Posterior vena cava (tissue), 2 donors: ENCODE measurements around the gene PSMC1. TPM values are rescaled to one million over a fixed set of nuclear protein-coding genes. Genes with fewer than 3 reads are reported as not detected.
"Not testable (repeated sequence)": the region's sequence is repeated elsewhere in the genome, so short reads cannot be mapped to it uniquely, and the experiment has no call there.

Experiments used
- DNase-seq: peaks from one replicate; pipeline ENCODE4 v3.0.0-alpha.2; 2020; ENCODE audit warnings: low spot score
- intact Hi-C, 2 donors: fragments of 100-400 bp; cut with DNase I; formaldehyde crosslinking; loops; one replicate each; pipeline versions ENCODE4 v1.14.1 to v1.14.2; 2022 to 2023
- long read RNA-seq, 2 donors: library from polyadenylated mRNA; unstranded; transcript quantifications; one replicate each; pipeline ENCODE4 v2.0.0, GENCODE V29; 2020 to 2021
- total RNA-seq, 2 donors: library from RNA; stranded (reverse); fragmentation: NEBNext Ultra II Directional; extraction: Animal tissue kit (Norgen Biotek cat#: 25700); gene quantifications; one replicate each; pipeline ENCODE4 v1.2.1, GENCODE V29; 2021
- donor health status: DM: yes; HTN: yes; CAD: no.
- donor health status: DM: yes; HTN: yes; CAD: no.

PSMC1 gene
- total RNA-seq: 10 to 100 TPM; 87.2 to 90.8 TPM
- long read RNA-seq, donor 1, full-length matches to known transcripts: 15 of 20 reads
- long read RNA-seq, donor 1, partial matches to known transcripts: 3 of 20 reads
- long read RNA-seq, donor 1, other reads (novel, unspliced or antisense): 2 of 20 reads
- long read RNA-seq, donor 2, full-length matches to known transcripts: 393 of 417 reads
- long read RNA-seq, donor 2, partial matches to known transcripts: 18 of 417 reads
- long read RNA-seq, donor 2, other reads (novel, unspliced or antisense): 6 of 417 reads

- intact Hi-C loops: no loop called here
- peak; percentile 96 for DNase-seq
Observed at GRCh38 chr14:90256354-90257131, at the start of gene PSMC1. PSMC1 (plus strand) TSS chr14:90256553; CDS start chr14:90256598, 45 bp downstream.

GRCh38 chr14:90213099-90213748 lies 43.1 kb upstream of the PSMC1 start:
- DNase-seq: no peak
- intact Hi-C loops: no loop called here

GRCh38 chr14:90228478-90228877 lies 27.9 kb upstream of the PSMC1 start:
- DNase-seq: no peak
- intact Hi-C loops: no loop called here

GRCh38 chr14:90229942-90230341 lies 26.4 kb upstream of the PSMC1 start:
- DNase-seq, intact Hi-C loops: not testable (repeated sequence)

- DNase-seq: peak; percentile 88
- intact Hi-C loops: no loop called here
Observed at GRCh38 chr14:90235179-90235976, 21.0 kb upstream of the PSMC1 start.

DNA sequence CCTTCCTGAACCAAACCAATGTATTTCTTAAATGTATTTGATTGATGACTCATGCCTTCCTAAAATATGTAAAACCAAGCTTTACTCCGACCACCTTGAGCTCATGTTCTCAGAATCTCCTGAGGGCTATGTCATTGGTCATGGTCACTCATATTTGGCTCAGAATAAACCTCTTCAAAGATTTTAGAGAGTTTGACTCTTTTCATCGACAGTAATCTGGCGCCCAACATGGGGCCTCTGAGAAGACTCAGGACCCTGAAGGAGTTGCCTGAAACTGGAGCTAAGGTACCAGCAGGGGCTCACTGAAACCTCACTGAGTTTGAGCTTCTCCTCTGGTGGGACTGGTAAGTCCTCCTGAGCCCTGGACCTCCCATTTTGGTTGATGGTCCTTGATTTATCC lies 17.2 kb upstream of the PSMC1 start:
- intact Hi-C loops: no loop called here
- DNase-seq: no peak

DNA sequence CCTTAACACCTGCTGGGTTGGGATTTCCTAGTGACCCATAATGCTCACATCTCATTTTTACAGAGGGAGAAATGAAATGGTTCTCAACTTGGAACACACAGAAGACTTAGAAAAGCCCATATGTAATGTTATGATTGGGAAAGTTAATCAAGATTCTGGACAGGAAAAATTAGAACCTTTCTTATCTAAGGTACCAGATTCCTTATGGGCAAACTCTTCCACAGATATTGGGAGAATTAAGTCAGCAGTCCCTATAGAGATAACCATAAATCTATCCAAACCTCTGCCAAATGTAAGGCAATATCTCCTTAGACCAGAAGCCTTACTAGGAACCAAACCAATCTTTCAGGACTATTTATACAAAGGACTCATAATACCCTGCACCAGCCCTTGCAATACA lies 13.9 kb upstream of the PSMC1 start:
- intact Hi-C loops: no loop called here

DNA sequence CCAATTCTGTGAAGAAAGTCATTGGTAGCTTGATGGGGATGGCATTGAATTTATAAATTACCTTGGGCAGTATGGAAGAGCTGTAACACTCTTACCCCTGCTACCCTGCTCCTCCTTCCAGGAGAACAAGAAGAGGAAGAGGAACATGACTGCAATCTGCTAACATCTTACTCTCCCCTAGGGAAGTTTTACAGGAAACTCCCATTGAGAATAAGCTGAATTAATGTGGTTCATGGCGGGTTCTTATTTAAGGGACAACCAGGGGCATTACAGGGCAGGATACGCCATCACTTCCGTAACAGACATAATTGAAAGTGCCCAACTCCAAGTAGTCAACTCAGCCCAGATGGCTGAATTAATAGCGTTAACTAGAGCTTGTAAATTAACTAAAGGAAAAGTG lies 9.4 kb upstream of the PSMC1 start:
- intact Hi-C loops: no loop called here
- no peak for DNase-seq

More for the DNA sequence above, 13.9 kb upstream of the PSMC1 start:
- no peak for DNase-seq

DNA sequence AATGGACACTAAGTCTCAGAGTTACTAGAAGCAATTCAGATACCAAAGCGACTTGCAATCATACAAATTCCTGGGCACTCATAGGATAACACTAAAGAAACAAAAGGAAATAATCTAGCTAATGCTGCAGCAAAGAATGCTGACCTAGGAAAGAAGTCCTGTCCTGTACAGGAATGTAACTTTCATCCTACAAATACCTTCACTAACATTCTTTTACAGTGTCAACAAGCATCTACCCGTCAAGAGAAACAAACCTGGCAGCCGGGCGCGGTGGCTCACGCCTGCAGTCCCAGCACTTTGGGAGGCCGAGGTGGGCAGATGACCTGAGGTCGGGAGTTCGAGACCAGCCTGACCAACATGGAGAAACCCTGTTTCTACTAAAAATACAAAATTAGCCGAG lies 8.9 kb upstream of the PSMC1 start:
- DNase-seq, intact Hi-C loops: not testable (repeated sequence)

- DNase-seq: no peak
- intact Hi-C loops: no loop called here
Observed at GRCh38 chr14:90248594-90248993, 7.8 kb upstream of the PSMC1 start.

DNA sequence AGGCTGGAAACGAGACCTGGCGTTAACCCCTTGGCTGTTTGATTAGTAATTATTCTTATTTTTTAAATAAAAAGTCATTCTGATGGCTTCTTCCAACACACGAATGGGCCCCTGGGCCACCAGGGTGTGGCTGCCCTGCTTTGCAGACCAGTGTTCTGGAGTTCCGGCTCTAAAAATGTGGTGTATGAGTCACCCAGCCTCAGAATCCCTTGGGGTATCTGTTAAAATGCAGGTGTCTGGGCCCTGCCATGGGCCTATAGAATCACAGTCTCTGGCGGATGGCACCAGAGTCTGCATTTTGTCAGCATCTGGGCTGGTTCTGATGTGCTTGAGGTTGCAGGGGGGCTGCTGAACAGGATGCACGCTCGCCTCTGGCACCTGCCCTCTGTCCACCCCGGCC lies 2.5 kb upstream of the PSMC1 start:
- intact Hi-C loops: no loop called here
- no peak for DNase-seq

- intact Hi-C loops: no loop called here
- DNase-seq: no peak
Observed at GRCh38 chr14:90255871-90256270, 482 bp upstream of the PSMC1 start.

- DNase-seq: no peak
- intact Hi-C loops: no loop called here
Observed at GRCh38 chr14:90263748-90264449, 7.5 kb downstream of the PSMC1 start.

GRCh38 chr14:90266441-90267154 lies 10.2 kb downstream of the PSMC1 start:
- intact Hi-C loops: no loop called here
- DNase-seq: no peak

DNA sequence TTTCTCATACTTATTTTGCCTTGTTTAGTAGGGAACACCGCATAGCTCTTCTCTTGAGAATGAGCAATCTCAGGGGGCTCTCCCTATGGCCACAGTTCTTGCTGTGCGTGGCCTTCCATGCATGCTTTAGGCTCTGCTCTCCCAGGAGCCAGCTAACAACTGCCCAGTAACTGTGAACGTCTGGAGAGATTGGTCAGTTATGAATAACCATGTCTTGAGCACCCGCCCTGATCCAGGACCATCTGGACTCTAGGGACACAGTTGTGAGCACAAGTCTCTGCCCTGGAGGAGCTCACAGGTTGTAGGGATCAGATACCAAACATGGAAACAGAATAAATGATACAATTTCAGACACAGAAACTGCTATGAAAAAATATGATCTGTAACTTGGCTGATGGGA lies 12.1 kb downstream of the PSMC1 start:
- DNase-seq: no peak
- intact Hi-C loops: no loop called here

GRCh38 chr14:90272523-90272922 lies 16.2 kb downstream of the PSMC1 start:
- intact Hi-C loops: no loop called here
- no peak for DNase-seq

GRCh38 chr14:90273532-90273931 lies 17.2 kb downstream of the PSMC1 start:
- no peak for DNase-seq
- intact Hi-C loops: no loop called here

DNA sequence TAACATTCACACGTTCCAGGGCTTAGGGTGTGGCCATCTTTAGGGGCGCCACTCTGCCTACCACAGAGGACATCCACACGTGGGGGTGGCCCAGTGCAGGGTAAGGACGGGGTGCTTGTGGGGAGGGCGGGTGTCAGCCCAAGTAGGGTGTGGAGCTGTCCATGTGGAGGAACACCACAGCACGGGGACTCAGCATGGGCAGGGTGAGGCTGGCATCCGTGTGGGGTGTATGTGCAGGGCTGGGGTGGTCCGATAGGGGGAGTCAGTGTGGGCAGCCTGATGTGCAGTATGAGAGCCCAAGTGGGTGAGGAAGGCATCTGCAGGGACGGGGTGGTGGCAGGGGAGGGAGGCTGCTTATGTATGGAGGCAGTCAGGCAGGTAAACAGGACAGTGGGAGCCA lies 17.7 kb downstream of the PSMC1 start:
- no peak for DNase-seq
- intact Hi-C loops: no loop called here
